Erythroblast (primary cell): ENCODE data around the gene PIP5K1B.

Experiments
- DNase-seq, 2 experiments: peaks; one replicate each; lab custom pipeline; 2025; lab: John Stamatoyannopoulos, UW
- GATA1 ChIP-seq: IDR thresholded peaks from 2 replicates; pipeline ENCODE4 v1.6.1; 2011; ENCODE audit warnings: low read depth, mild to moderate bottlenecking, control low read depth, low read length, moderate library complexity
- POLR2A ChIP-seq: IDR thresholded peaks from 2 replicates; pipeline ENCODE4 v1.6.1; 2011; ENCODE audit warnings: mild to moderate bottlenecking, low read length

Gene PIP5K1B

DNA sequence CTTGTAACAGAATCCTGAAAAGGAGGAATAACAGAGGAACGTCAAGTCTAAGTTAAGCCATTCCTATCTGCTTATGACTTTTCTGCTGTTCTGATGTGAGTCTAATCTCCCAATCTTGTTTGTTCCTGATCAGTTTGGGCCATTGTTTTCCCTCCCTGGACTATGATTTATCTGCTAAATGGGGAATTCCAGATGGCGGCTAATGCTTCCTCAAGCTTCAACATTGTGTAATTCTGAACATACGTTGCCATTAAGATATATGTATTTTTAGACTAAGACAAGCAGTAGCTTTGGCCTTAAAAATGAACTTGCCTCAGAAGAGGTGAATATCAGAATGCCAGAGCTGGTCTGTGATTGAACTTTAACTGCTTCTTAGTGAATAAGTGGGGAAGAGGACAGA, 166.2 kb downstream of the PIP5K1B start:
- TF ChIP-seq GATA1 = no peak
- TF ChIP-seq POLR2A = no peak
- DNase-seq = no peak

GRCh38 chr9:68872026-68872501, 167.0 kb downstream of the PIP5K1B start:
- DNase-seq = no peak
- TF ChIP-seq POLR2A = no peak
- TF ChIP-seq GATA1 = no peak

- DNase-seq = no peak
- no peak for TF ChIP-seq POLR2A
- TF ChIP-seq GATA1 = no peak
These were observed 168.1 kb downstream of the PIP5K1B start for GRCh38 chr9:68873179-68873578.

DNA sequence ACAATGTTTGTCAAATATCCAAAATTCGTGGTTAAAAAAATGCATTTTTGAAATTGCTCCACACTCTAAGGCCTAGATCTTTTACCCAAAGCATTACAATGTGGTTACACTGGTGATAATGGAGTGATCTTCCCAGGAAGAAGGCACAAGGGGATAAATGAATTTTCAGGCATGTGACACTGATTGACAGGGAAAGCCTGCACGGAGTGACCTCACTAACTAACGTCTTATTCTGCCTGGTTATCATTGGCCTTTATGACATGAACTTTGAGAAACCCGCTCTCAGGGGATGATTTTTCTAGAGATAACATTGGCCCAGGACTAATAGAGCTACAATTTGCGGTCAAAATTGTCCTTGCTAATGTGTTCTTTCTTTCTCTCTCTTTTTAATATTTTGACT, 171.2 kb downstream of the PIP5K1B start:
- TF ChIP-seq GATA1 (no peak), POLR2A (no peak)
- no peak for DNase-seq

- DNase-seq = no peak
- TF ChIP-seq POLR2A = no peak
- no peak for TF ChIP-seq GATA1
These were observed 171.6 kb downstream of the PIP5K1B start for GRCh38 chr9:68876681-68877080.

DNA sequence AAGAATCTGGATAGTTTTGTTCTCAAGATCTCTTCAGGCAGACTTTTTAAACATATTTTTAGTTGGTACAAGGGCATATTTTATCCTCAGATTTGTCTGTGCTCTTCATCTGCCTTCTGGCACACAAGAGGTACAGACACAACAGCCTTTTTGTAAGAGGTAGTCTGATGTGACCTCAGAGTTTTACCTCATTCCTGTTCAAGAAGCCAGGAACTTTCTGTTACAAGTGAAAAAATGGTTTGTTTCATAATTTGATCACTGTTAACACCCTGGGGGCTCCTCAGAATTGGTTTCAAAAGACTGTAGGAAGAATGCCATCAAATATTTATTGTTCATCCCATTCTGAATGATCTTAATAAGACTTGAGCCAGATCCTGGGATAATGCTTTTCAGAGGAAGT, 172.2 kb downstream of the PIP5K1B start:
- TF ChIP-seq POLR2A (no peak), GATA1 (no peak)
- DNase-seq = no peak

DNA sequence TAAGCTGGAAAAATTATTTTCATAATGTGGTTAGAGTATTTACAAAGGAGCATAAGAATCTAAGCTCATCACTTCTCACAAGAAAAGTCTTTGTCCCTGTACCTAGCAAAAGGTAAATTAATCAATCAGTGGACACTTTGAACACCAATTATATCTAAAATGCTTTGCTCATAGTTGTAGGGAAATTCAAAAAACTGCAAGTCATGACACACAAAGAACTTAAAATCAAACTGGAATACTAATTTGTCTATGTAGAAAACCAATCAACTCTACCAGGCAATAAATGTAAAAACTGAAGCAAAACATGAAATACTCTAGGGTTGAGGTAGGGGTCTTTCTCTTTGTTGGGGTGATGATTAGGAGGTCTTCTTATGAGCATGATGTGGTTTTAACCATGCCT, 173.4 kb downstream of the PIP5K1B start:
- TF ChIP-seq GATA1 = no peak
- TF ChIP-seq POLR2A = no peak
- no peak for DNase-seq

- TF ChIP-seq POLR2A = no peak
- no peak for TF ChIP-seq GATA1
- DNase-seq = no peak
These were observed 178.2 kb downstream of the PIP5K1B start for GRCh38 chr9:68883224-68883623.

- TF ChIP-seq POLR2A (no peak), GATA1 (no peak)
- no peak for DNase-seq
These were observed 182.2 kb downstream of the PIP5K1B start for GRCh38 chr9:68887232-68887631.

- DNase-seq = no peak
- no peak for TF ChIP-seq GATA1
- TF ChIP-seq POLR2A = no peak
These were observed 189.5 kb downstream of the PIP5K1B start for GRCh38 chr9:68894502-68894901.

DNA sequence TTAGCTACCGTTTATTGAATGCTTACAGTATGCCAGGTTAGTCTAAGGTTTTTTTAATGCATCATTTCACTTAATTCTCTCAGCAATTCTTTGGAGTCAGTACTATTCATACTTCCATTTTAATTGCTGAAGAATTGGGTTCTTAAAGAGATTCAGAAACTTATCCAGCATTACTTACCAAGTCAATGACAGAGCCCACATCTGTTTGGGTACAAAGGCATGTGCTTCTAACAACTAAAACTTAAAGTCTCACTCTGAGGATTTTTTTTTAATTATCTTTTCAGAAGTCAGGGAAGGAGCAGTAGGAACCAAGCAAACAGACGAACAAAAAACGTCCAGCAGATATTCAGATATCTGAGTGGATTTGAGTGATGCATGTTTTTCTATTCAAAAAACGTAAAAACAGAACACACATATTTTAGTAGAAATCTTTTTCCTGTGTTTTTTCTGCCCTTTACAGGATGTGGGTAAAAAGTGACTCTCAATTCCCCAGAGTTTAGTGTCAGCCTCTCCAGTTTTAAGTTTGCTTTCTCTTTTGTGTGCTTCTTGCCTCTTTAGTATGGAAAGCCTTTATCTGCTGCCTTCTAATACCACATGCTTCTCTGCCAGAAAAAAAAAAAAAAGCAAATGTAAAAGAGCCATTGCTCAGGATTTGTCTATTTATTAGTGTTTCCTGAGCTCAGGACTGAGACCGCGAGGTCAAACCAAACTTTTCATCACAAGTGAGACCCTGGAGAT, 190.9 kb downstream of the PIP5K1B start:
- TF ChIP-seq GATA1 = no peak
- no peak for TF ChIP-seq POLR2A
- no peak for DNase-seq

- no peak for DNase-seq
- TF ChIP-seq GATA1 (no peak), POLR2A (no peak)
These were observed 191.4 kb downstream of the PIP5K1B start for GRCh38 chr9:68896486-68896885.

GRCh38 chr9:68897577-68898145, 192.6 kb downstream of the PIP5K1B start:
- no peak for TF ChIP-seq GATA1
- TF ChIP-seq POLR2A = no peak
- no peak for DNase-seq

GRCh38 chr9:68898781-68899439, 193.9 kb downstream of the PIP5K1B start:
- no peak for DNase-seq
- TF ChIP-seq POLR2A (no peak), GATA1 (no peak)

DNA sequence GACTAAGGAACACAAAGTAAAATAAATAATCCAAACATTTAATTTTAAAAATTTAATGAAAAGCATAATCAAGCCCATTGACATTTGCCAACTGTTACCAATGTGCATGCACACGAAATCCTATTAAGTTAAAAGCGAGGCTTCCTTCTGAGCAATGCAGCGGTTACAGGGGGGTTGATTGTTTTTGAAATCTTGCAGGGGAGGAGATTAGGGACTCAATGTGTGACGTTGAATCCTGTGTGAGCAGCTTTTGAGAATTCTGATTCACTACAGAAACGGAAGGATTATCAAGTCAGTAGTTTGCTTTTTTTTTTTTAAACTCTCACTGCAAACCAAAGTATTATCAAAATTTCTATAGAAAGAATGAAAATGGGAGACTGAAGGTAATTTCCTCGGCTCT, 199.4 kb downstream of the PIP5K1B start:
- no peak for DNase-seq
- no peak for TF ChIP-seq GATA1
- TF ChIP-seq POLR2A = no peak
